NB4 (cell line): ENCODE measurements around the gene CFP.

Experiments used
- MYC ChIP-seq: IDR thresholded peaks from 2 replicates; pipeline ENCODE4 v1.6.1; 2011; ENCODE audit warnings: low read depth, low read length
- POLR2A ChIP-seq: IDR thresholded peaks from 2 replicates; pipeline ENCODE4 v1.6.1; 2011; ENCODE audit warnings: mild to moderate bottlenecking; ENCODE audit not compliant: insufficient read length; ENCODE audit errors: extremely low read depth

DNA sequence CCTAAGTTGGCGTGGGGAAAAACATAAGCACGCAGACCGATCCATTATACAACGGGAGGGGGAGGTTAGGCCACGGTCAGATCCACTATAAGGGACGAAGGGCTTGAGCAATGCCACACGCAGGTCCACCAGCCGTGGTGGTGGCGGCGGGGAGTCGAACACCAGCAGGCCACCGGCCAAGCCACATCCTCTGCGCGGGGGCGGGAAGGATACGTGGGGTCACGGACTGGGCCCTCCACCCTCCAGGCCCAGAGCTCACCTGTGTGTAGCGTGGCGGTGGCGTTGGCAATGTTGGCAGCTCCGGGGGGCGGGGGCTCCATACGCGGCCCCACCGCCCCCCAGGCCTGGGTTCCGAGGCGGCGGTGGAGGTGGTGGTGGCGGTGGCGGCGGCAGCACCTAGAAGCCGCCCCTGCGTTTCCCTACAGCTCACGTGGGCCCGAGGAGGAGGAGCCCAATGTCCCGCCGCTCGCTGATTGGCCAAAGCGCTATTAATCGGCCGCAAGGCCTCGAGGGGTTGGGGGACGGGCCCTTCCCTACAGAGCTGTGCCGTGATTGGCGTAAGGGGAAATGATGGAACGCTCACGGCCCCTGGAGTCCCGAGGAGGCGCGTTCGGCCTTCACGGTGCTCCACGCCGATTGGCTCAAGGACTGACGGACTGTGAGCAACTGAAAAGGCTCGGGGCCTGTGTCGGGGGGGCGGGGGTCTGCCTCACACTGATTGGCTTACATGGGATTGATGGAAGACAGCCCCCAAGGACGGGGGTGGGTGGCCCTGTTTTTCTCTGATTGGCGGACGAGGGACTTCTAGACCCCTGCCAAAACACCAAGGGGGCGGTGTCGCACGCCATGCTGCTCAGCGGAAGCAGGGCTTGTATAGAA, 20.7 kb upstream of the CFP start, which contains the start of gene ELK1:
- TF ChIP-seq MYC: peak; percentile 80
- TF ChIP-seq POLR2A: peak; percentile 40
